SK-N-SH (cell line): ENCODE measurements around the gene CCDC88C. TPM values are rescaled to one million over a fixed set of nuclear protein-coding genes. Genes with fewer than 3 reads are reported as not detected.

ENCODE experiments used
- CTCF ChIA-PET: fragments of 300-600, 350-600 bp; formaldehyde crosslinking; extraction: SDS; loops from one replicate; lab custom pipeline; 2021; lab: Yijun Ruan, JAX
- POLR2A ChIA-PET: fragments of 350-600 bp; sonication (Branson Sonifier 250); formaldehyde crosslinking; extraction: SDS; loops from one replicate; lab custom pipeline; 2020; ENCODE audit warnings: antibody characterized with exemption, inconsistent platforms; lab: Yijun Ruan, JAX
- DNase-seq: peaks from one replicate; pipeline ENCODE4 v3.0.0; 2012
- H2AFZ ChIP-seq: fragments of 200-600 bp; sonication (generic); 2 replicates; pipeline ENCODE4 v1.8.1; 2016; ENCODE audit warnings: antibody characterized with exemption, mild to moderate bottlenecking, low read depth
- H3F3A ChIP-seq: fragments of 200-600 bp; sonication (generic); replicated peaks from 2 replicates; pipeline ENCODE3; 2016; ENCODE audit warnings: antibody characterized with exemption, mild to moderate bottlenecking; ENCODE audit not compliant: insufficient read depth
- H3K27ac ChIP-seq, 2 experiments: fragments of 200-500 bp in 1 of 2; fragments of 200-600 bp in 1 of 2; sonication (Bioruptor generic) in 1 of 2; sonication (generic), shearing (Covaris generic) in 1 of 2; 2 replicates each; pipeline versions ENCODE4 v1.5.1 to v1.6.1; 2014 to 2016; ENCODE audit warnings: low read depth in 2 of 2, inconsistent platforms in 1 of 2, low read length in 1 of 2, mild to moderate bottlenecking in 1 of 2, mixed read lengths in 1 of 2
- H3K27me3 ChIP-seq: fragments of 200-600 bp; sonication (generic), shearing (Covaris generic); 2 replicates; pipeline ENCODE4 v1.6.1; 2016; ENCODE audit warnings: mixed run types; ENCODE audit not compliant: insufficient read depth
- H3K36me3 ChIP-seq, 2 experiments: fragments of 200-500 bp in 1 of 2; fragments of 200-600 bp in 1 of 2; sonication (Bioruptor generic) in 1 of 2; sonication (generic) in 1 of 2; replicated peaks in 1 of 2; 2 replicates each; pipeline versions ENCODE3 to v1.5.1; 2014 to 2016; ENCODE audit warnings: low read length in 1 of 2, mild to moderate bottlenecking in 1 of 2; ENCODE audit not compliant: insufficient read depth in 2 of 2, control insufficient read depth in 1 of 2
- H3K4me1 ChIP-seq, 2 experiments: fragments of 200-500 bp in 1 of 2; fragments of 200-600 bp in 1 of 2; sonication (Bioruptor generic) in 1 of 2; sonication (generic), shearing (Covaris generic) in 1 of 2; 2 replicates each; pipeline versions ENCODE4 v1.5.1 to v1.6.1; 2014 to 2016; ENCODE audit warnings: low read depth in 1 of 2, low read length in 1 of 2, mixed run types in 1 of 2; ENCODE audit not compliant: insufficient read depth in 2 of 2, control insufficient read depth in 1 of 2
- H3K4me2 ChIP-seq: fragments of 200-600 bp; sonication (generic), shearing (Covaris generic); 2 replicates; pipeline ENCODE4 v1.6.1; 2017; ENCODE audit warnings: mixed run types
- H3K4me3 ChIP-seq, 2 experiments: fragments of 200-500 bp in 1 of 2; fragments of 200-600 bp in 1 of 2; sonication (Bioruptor generic) in 1 of 2; sonication (generic), shearing (Covaris generic) in 1 of 2; 2 replicates each; pipeline versions ENCODE4 v1.5.1 to v1.8.1; 2014 to 2016; ENCODE audit warnings: low read depth in 2 of 2, inconsistent platforms in 1 of 2, low read length in 1 of 2, mild to moderate bottlenecking in 1 of 2, mixed read lengths in 1 of 2, moderate library complexity in 1 of 2
- H3K79me2 ChIP-seq: fragments of 200-600 bp; sonication (generic); 2 replicates; pipeline ENCODE4 v1.8.1; 2017; ENCODE audit warnings: mild to moderate bottlenecking; ENCODE audit not compliant: insufficient read depth
- H3K9ac ChIP-seq: fragments of 200-600 bp; sonication (generic); 2 replicates; pipeline ENCODE4 v1.6.1; 2017; ENCODE audit warnings: mixed run types
- H3K9me2 ChIP-seq: fragments of 200-600 bp; sonication (generic); 2 replicates; pipeline ENCODE4 v1.6.1; 2017; ENCODE audit warnings: mixed run types
- H3K9me3 ChIP-seq: fragments of 200-600 bp; sonication (generic); 2 replicates; pipeline ENCODE4 v1.6.1; 2017; ENCODE audit warnings: mixed run types, mild to moderate bottlenecking, moderate library complexity
- H4K20me1 ChIP-seq: fragments of 200-600 bp; sonication (generic); 2 replicates; pipeline ENCODE4 v1.6.1; 2017; ENCODE audit warnings: mild to moderate bottlenecking, mixed run types; ENCODE audit not compliant: insufficient read depth
- CHD2 ChIP-seq: fragments of 150-350 bp; IDR thresholded peaks from 2 replicates; pipeline ENCODE4 v1.6.1; 2018; ENCODE audit warnings: low read length; ENCODE audit not compliant: partially characterized antibody
- CTCF ChIP-seq: fragments of 200-600 bp; sonication (generic); IDR thresholded peaks from 2 replicates; pipeline ENCODE4 v1.6.1; 2017; ENCODE audit warnings: antibody characterized with exemption, mild to moderate bottlenecking, moderate library complexity
- ELF1 ChIP-seq: IDR thresholded peaks from 2 replicates; pipeline ENCODE4 v1.4.0; 2012
- EP300 ChIP-seq, 2 experiments: IDR thresholded peaks; 2 replicates each; pipeline versions ENCODE4 v1.4.0 to v1.6.1; 2012; ENCODE audit warnings: borderline replicate concordance in 1 of 2, low read depth in 1 of 2, low read length in 1 of 2
- EZH2phosphoT487 ChIP-seq: fragments of 200-600 bp; sonication (generic); IDR thresholded peaks from 2 replicates; pipeline ENCODE4 v1.6.1; 2017; ENCODE audit warnings: low read depth, mixed run types, mild to moderate bottlenecking, antibody characterized with exemption, moderate library complexity, borderline replicate concordance
- FOXJ3 ChIP-seq: sonication (generic); formaldehyde crosslinking; IDR thresholded peaks from 2 replicates; pipeline ENCODE4 v1.5.1; 2020; ENCODE audit warnings: mild to moderate bottlenecking, missing genetic modification reagents
- FOXM1 ChIP-seq: IDR thresholded peaks from 2 replicates; pipeline ENCODE4 v1.4.0; 2012; ENCODE audit warnings: low read depth, mild to moderate bottlenecking
- GABPA ChIP-seq: IDR thresholded peaks from 2 replicates; pipeline ENCODE4 v1.4.0; 2012; ENCODE audit warnings: low read depth, mild to moderate bottlenecking
- JUND ChIP-seq: IDR thresholded peaks from 2 replicates; pipeline ENCODE4 v1.4.0; 2012
- MEF2A ChIP-seq: IDR thresholded peaks from 2 replicates; pipeline ENCODE4 v1.4.0; 2012; ENCODE audit warnings: low read depth, borderline replicate concordance
- MXI1 ChIP-seq: IDR thresholded peaks from 2 replicates; pipeline ENCODE4 v1.6.1; 2012; ENCODE audit warnings: mild to moderate bottlenecking, low read depth, low read length, improper control_type of control experiment
- NFIC ChIP-seq: IDR thresholded peaks from 2 replicates; pipeline ENCODE4 v1.4.0; 2012; ENCODE audit warnings: borderline replicate concordance
- NRF1 ChIP-seq: IDR thresholded peaks from 2 replicates; pipeline ENCODE4 v1.6.1; 2012; ENCODE audit warnings: low read depth, mild to moderate bottlenecking, low read length
- RFX5 ChIP-seq: IDR thresholded peaks from 2 replicates; pipeline ENCODE4 v1.6.1; 2012; ENCODE audit warnings: mild to moderate bottlenecking, improper control_type of control experiment, low read length
- RXRA ChIP-seq: IDR thresholded peaks from 2 replicates; pipeline ENCODE4 v1.4.0; 2012; ENCODE audit warnings: low read depth, mild to moderate bottlenecking, borderline replicate concordance
- SIN3A ChIP-seq: IDR thresholded peaks from 2 replicates; pipeline ENCODE4 v1.6.1; 2012; ENCODE audit warnings: low read depth, mild to moderate bottlenecking, low read length, moderate library complexity, borderline replicate concordance
- SMC3 ChIP-seq: IDR thresholded peaks from 2 replicates; pipeline ENCODE4 v1.6.1; 2012; ENCODE audit warnings: low read depth, low read length, improper control_type of control experiment
- TEAD4 ChIP-seq: IDR thresholded peaks from 2 replicates; pipeline ENCODE4 v1.4.0; 2012; ENCODE audit warnings: mild to moderate bottlenecking, borderline replicate concordance; ENCODE audit not compliant: insufficient read depth
- USF1 ChIP-seq: IDR thresholded peaks from 2 replicates; pipeline ENCODE4 v1.4.0; 2012; ENCODE audit warnings: low read depth, borderline replicate concordance
- ZBTB33 ChIP-seq: IDR thresholded peaks from 2 replicates; pipeline ENCODE4 v1.4.0; 2012; ENCODE audit warnings: low read depth, borderline replicate concordance
- WGBS: methylation state at CpG from one replicate; pipeline ENCODE4 v1.1.6; 2017; ENCODE audit warnings: low lambda C conversion rate; 5-methylcytosine and 5-hydroxymethylcytosine counted together
- polyA plus RNA-seq, 3 experiments: library from polyadenylated mRNA; depleted of rRNA; stranded (reverse); fragments of >200 nt; gene quantifications; 2 replicates each; pipeline ENCODE4 v1.2.3, GENCODE V29; 2012

The CCDC88C gene
- polyA plus RNA-seq, 1 of the 3 experiments (the other 2 are of a cell fraction) = 0.39 TPM

GRCh38 chr14:91270619-91271018 lies 147.0 kb downstream of the CCDC88C start:
- CTCF ChIA-PET = interaction anchor here (2.0 kb wide), 1 partner anchor 12 kb away, joined by 7 read pairs; no protein-coding TSS in a partner anchor
- no peaks in the 10 kb centered on the region for H4K20me1 ChIP-seq

GRCh38 chr14:91270188-91270587 lies 147.4 kb downstream of the CCDC88C start:
- no peaks in the 10 kb centered on the region for H4K20me1 ChIP-seq
- no peak overlapping the region for H3K4me3 ChIP-seq
- ChIA-PET POLR2A (no interaction called here), CTCF (interaction anchor here (0.6 to 2.0 kb wide), 2 partner anchors 13 to 376 kb away, joined by 3 to 7 read pairs; no protein-coding TSS in a partner anchor)
- DNase-seq = no peak
- no peaks in the 10 kb centered on the region for H3K79me2 ChIP-seq
- H3K27ac ChIP-seq = no peak overlapping the region
- 86% methylated on average over 6 of the region's 6 CpGs for WGBS
- H3F3A ChIP-seq = no peaks in the 10 kb centered on the region
- H3K36me3 ChIP-seq = no peaks in the 10 kb centered on the region
- no peaks in the 10 kb centered on the region for H3K27me3 ChIP-seq
- no peak overlapping the region for H3K4me2 ChIP-seq
- H3K4me1 ChIP-seq = peaks cover 0 to 10% of the 10 kb centered on the region in 2 experiments; a peak in 1 of 4 replicates
- H3K9ac ChIP-seq = no peak overlapping the region
- H2AFZ ChIP-seq = no peak overlapping the region
- H3K9me2 ChIP-seq = no peaks in the 10 kb centered on the region
- no peaks in the 10 kb centered on the region for H3K9me3 ChIP-seq
- TF ChIP-seq CTCF (no peak), SIN3A (no peak), FOXJ3 (no peak), RXRA (no peak), ZBTB33 (no peak), GABPA (no peak), EZH2phosphoT487 (no peak), MXI1 (no peak), JUND (no peak)

More at GRCh38 chr14:91270619-91271018, 147.0 kb downstream of the CCDC88C start:
- Histone ChIP-seq H3K27me3 (no peaks in the 10 kb centered on the region), H2AFZ (no peak overlapping the region), H3K4me2 (no peak overlapping the region), H3K9ac (no peak overlapping the region), H3K36me3 (no peaks in the 10 kb centered on the region), H3K4me1 (peaks cover 0 to 10% of the 10 kb centered on the region in 2 experiments; a peak in 1 of 4 replicates), H3K79me2 (no peaks in the 10 kb centered on the region), H3F3A (no peaks in the 10 kb centered on the region), H3K27ac (no peak overlapping the region), H3K9me3 (no peaks in the 10 kb centered on the region), H3K9me2 (no peaks in the 10 kb centered on the region), H3K4me3 (no peak overlapping the region)
- TF ChIP-seq NFIC = no peak
- no peak for TF ChIP-seq CHD2
- TF ChIP-seq SMC3 = no peak
- TF ChIP-seq EZH2phosphoT487 = no peak
- no peak for TF ChIP-seq EP300 (IDR thresholded peaks at IDR 0.05; ENCODE audit: borderline replicate concordance in 1 of 2, low read depth in 1 of 2, low read length in 1 of 2)
- no peak for TF ChIP-seq GABPA
- TF ChIP-seq FOXM1 = no peak
- no peak for TF ChIP-seq MEF2A
- TF ChIP-seq USF1 = no peak
- TF ChIP-seq RFX5 = no peak
- TF ChIP-seq RXRA = no peak
- no peak for TF ChIP-seq TEAD4
- no peak for TF ChIP-seq NRF1
- TF ChIP-seq ELF1 = no peak
- TF ChIP-seq CTCF = no peak
- POLR2A ChIA-PET = no interaction called here
- peak; percentile 46 for DNase-seq
- 76% methylated on average over 8 of the region's 8 CpGs for WGBS
